Left renal cortex interstitium (tissue), 4 donors: ENCODE results near the gene GNG5. TPM values are rescaled to one million over a fixed set of nuclear protein-coding genes. Genes with fewer than 3 reads are reported as not detected.
"Not testable (repeated sequence)": the region's sequence is repeated elsewhere in the genome, so short reads cannot be mapped to it uniquely, and the experiment has no call there.

ENCODE experiments used
- DNase-seq, 4 donors: peaks; one replicate each; pipeline ENCODE4 v3.0.0-alpha.2; 2013; ENCODE audit warnings: low read depth in 4 of 4, low spot score in 2 of 4, missing footprints in 1 of 4
- polyA plus RNA-seq, 4 donors: library from polyadenylated mRNA; unstranded; fragments of 120-200 nt; gene quantifications; one replicate each; pipeline ENCODE4 v1.2.1, GENCODE V29; 2013; ENCODE audit not compliant: insufficient read length in 4 of 4

GNG5 gene
- polyA plus RNA-seq, 4 donors, result 146 to 178 (median 160) TPM

GRCh38 chr1:84492726-84493125 lies 13.7 kb downstream of the GNG5 start:
- no peak for DNase-seq

GRCh38 chr1:84489766-84490165 lies 16.6 kb downstream of the GNG5 start:
- no peak for DNase-seq

- DNase-seq, result no peak
Measured at GRCh38 chr1:84488107-84488506, 18.3 kb downstream of the GNG5 start.

- no peak for DNase-seq
Measured at GRCh38 chr1:84481317-84481716, 25.1 kb downstream of the GNG5 start.

GRCh38 chr1:84480650-84481049 lies 25.7 kb downstream of the GNG5 start:
- DNase-seq, result no peak

- no peak for DNase-seq
Measured at GRCh38 chr1:84479998-84480397, 26.4 kb downstream of the GNG5 start.

- peak; percentile 69 to 91 (median 78) for DNase-seq
Measured at GRCh38 chr1:84478876-84479868, 27.2 kb downstream of the GNG5 start, which contains the start of gene RPF1. Gene RPF1, plus strand, starts transcription at chr1:84479266. Its CDS starts 16 bp downstream, at chr1:84479282.

- no peak for DNase-seq
Measured at GRCh38 chr1:84476225-84476624, 30.2 kb downstream of the GNG5 start.

- no peak for DNase-seq
Measured at GRCh38 chr1:84467298-84467697, 39.1 kb downstream of the GNG5 start.

GRCh38 chr1:84462118-84462517 lies 44.3 kb downstream of the GNG5 start:
- DNase-seq, result no peak

GRCh38 chr1:84452436-84452835 lies 53.9 kb downstream of the GNG5 start:
- DNase-seq, result no peak

GRCh38 chr1:84450910-84451309 lies 55.5 kb downstream of the GNG5 start:
- no peak for DNase-seq

GRCh38 chr1:84448704-84449103 lies 57.7 kb downstream of the GNG5 start:
- DNase-seq, result not testable (repeated sequence)

Other genes starting within 250 kb of the GNG5 start
- 1 to 10 TPM; 5.3 to 6.6 (median 5.6) TPM for gene SAMD13, start 204.9 kb downstream of the GNG5 start, polyA plus RNA-seq
- under 1 TPM in 3 of 4 donors, not detected in 1; 0.08 to 0.12 (median 0.11) TPM for gene DNASE2B, start 108.1 kb downstream of the GNG5 start, polyA plus RNA-seq
- gene RPF1, start 27.3 kb downstream of the GNG5 start, polyA plus RNA-seq, result 10 to 100 TPM; 40.9 to 54.8 (median 46.6) TPM
- gene SPATA1, start 195 bp downstream of the GNG5 start, polyA plus RNA-seq, result 1 to 10 TPM; 1.2 to 3.7 (median 2.9) TPM
- 10 to 100 TPM; 23.3 to 26.6 (median 23.9) TPM for gene CTBS, start 67.9 kb upstream of the GNG5 start, polyA plus RNA-seq
- 10 to 100 TPM; 32.4 to 41.2 (median 35.5) TPM for gene SSX2IP, start 183.9 kb upstream of the GNG5 start, polyA plus RNA-seq